Lung (tissue), 12 donors: ENCODE results near the gene P2RY6. TPM values are rescaled to one million over a fixed set of nuclear protein-coding genes. Genes with fewer than 3 reads are reported as not detected.

Experiments
- ATAC-seq: fragments of 200-7000 bp; cut with Tn5 transposase; one replicate; pipeline ENCODE4 v1.9.1; 2020; ENCODE audit warnings: moderate number of reproducible peaks; ENCODE audit not compliant: insufficient read depth, low FRiP score
- DNase-seq, 3 donors: peaks; one replicate each; pipeline ENCODE4 v3.0.0-alpha.2; 2013 to 2017
- H3K27ac ChIP-seq, 2 donors: one replicate each; pipeline ENCODE4 v1.5.1; 2013; ENCODE audit warnings: mild to moderate bottlenecking in 2 of 2, moderate library complexity in 2 of 2, control low read depth in 1 of 2, inconsistent platforms in 1 of 2, low read depth in 1 of 2, low read length in 1 of 2
- H3K27me3 ChIP-seq, 3 donors: one replicate each; pipeline ENCODE4 v1.5.1; 2013; ENCODE audit warnings: low read length in 2 of 3; ENCODE audit not compliant: control insufficient read depth in 3 of 3, insufficient read depth in 3 of 3
- H3K36me3 ChIP-seq, 4 donors: one replicate each; pipeline ENCODE4 v1.5.1; 2013; ENCODE audit warnings: low read length in 4 of 4, mild to moderate bottlenecking in 1 of 4, moderate library complexity in 1 of 4; ENCODE audit not compliant: control insufficient read depth in 4 of 4, insufficient read depth in 4 of 4
- H3K4me1 ChIP-seq, 5 donors: one replicate each; pipeline ENCODE4 v1.5.1; 2013; ENCODE audit warnings: low read length in 5 of 5, mild to moderate bottlenecking in 2 of 5, moderate library complexity in 1 of 5; ENCODE audit not compliant: control insufficient read depth in 5 of 5, insufficient read depth in 5 of 5
- H3K4me3 ChIP-seq: one replicate; pipeline ENCODE4 v1.5.1; 2013; ENCODE audit warnings: mild to moderate bottlenecking, control low read depth, moderate library complexity
- H3K9ac ChIP-seq, 2 donors: one replicate each; pipeline ENCODE4 v1.5.1; 2013; ENCODE audit warnings: low read length in 2 of 2, control low read depth in 1 of 2; ENCODE audit not compliant: insufficient read depth in 1 of 2
- H3K9me3 ChIP-seq, 4 donors: one replicate each; pipeline ENCODE4 v1.5.1; 2013; ENCODE audit warnings: low read length in 3 of 4, mild to moderate bottlenecking in 1 of 4, moderate library complexity in 1 of 4; ENCODE audit not compliant: control insufficient read depth in 4 of 4, insufficient read depth in 3 of 4
- WGBS, 2 donors: extraction: QIAGEN DNeasy Blood & Tissue Kit; methylation state at CpG; one replicate each; pipeline ENCODE4 v1.1.7; 2013; 5-methylcytosine and 5-hydroxymethylcytosine counted together
- polyA plus RNA-seq, 2 donors: library from polyadenylated mRNA; stranded (reverse); fragments of 200-250 nt; gene quantifications; one replicate each; pipeline ENCODE4 v1.2.1, GENCODE V29; 2013
- total RNA-seq, 2 donors: library from RNA; depleted of rRNA in 1 of 2; stranded (reverse); fragments of >200 nt in 1 of 2; gene quantifications; one replicate each; pipeline ENCODE4 v1.2.1, GENCODE V29; 2014 to 2021
- TF ChIP-seq, protein P1 (sequence below): IDR thresholded peaks from 2 replicates; pipeline ENCODE4 v1.5.1; 2012; ENCODE audit warnings: mild to moderate bottlenecking; ENCODE audit errors: control extremely low read depth, extremely low read depth
- donor health status: control.
- donor health status: control.
- donor health status: Bipolar disorder and iron deficiency.
- donor health status: healthy.
- donor health status: DM: yes; HTN: yes; CAD: no.

The P2RY6 gene
- total and polyA plus RNA-seq, 4 donors: 3.0 to 13.0 (median 3.6) TPM

DNA sequence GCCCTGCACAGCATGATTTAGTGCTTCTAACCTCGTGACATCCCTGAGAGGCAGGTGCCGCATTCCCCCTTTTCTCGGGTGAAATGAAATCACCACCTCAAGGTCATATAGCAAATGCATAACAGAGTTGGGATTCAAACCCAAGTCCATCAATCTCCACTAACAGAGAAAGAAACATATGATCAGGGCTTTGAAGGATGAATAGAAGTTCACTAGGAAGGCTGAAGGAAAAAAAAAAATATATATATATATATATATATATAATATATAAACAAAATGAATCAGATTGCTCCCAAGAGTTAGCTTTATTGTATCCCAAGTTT lies 23.8 kb downstream of the P2RY6 start:
- Histone ChIP-seq H3K36me3 (no peaks in the 10 kb centered on the region), H3K27ac (no peak overlapping the region), H3K9me3 (no peaks in the 10 kb centered on the region), H3K4me3 (no peak overlapping the region), H3K27me3 (no peaks in the 10 kb centered on the region), H3K9ac (no peak overlapping the region), H3K4me1 (no peaks in the 10 kb centered on the region)
- WGBS, 2 donors: 90 to 94% methylated on average over 3 of the region's 3 CpGs
- no peak for DNase-seq
- no peak for ATAC-seq
- TF ChIP-seq, protein P1, sequence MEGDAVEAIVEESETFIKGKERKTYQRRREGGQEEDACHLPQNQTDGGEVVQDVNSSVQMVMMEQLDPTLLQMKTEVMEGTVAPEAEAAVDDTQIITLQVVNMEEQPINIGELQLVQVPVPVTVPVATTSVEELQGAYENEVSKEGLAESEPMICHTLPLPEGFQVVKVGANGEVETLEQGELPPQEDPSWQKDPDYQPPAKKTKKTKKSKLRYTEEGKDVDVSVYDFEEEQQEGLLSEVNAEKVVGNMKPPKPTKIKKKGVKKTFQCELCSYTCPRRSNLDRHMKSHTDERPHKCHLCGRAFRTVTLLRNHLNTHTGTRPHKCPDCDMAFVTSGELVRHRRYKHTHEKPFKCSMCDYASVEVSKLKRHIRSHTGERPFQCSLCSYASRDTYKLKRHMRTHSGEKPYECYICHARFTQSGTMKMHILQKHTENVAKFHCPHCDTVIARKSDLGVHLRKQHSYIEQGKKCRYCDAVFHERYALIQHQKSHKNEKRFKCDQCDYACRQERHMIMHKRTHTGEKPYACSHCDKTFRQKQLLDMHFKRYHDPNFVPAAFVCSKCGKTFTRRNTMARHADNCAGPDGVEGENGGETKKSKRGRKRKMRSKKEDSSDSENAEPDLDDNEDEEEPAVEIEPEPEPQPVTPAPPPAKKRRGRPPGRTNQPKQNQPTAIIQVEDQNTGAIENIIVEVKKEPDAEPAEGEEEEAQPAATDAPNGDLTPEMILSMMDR: no peak

DNA sequence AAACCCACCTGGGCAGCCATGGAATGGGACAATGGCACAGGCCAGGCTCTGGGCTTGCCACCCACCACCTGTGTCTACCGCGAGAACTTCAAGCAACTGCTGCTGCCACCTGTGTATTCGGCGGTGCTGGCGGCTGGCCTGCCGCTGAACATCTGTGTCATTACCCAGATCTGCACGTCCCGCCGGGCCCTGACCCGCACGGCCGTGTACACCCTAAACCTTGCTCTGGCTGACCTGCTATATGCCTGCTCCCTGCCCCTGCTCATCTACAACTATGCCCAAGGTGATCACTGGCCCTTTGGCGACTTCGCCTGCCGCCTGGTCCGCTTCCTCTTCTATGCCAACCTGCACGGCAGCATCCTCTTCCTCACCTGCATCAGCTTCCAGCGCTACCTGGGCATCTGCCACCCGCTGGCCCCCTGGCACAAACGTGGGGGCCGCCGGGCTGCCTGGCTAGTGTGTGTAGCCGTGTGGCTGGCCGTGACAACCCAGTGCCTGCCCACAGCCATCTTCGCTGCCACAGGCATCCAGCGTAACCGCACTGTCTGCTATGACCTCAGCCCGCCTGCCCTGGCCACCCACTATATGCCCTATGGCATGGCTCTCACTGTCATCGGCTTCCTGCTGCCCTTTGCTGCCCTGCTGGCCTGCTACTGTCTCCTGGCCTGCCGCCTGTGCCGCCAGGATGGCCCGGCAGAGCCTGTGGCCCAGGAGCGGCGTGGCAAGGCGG lies 24.5 kb downstream of the P2RY6 start:
- TF ChIP-seq, protein P1: no peak
- no peak overlapping the region for H3K9ac ChIP-seq
- no peak for ATAC-seq
- no peaks in the 10 kb centered on the region for H3K9me3 ChIP-seq
- no peaks in the 10 kb centered on the region for H3K27me3 ChIP-seq
- H3K36me3 ChIP-seq: no peaks in the 10 kb centered on the region
- no peak overlapping the region for H3K27ac ChIP-seq
- no peaks in the 10 kb centered on the region for H3K4me1 ChIP-seq
- H3K4me3 ChIP-seq: no peak overlapping the region
- no peak for DNase-seq
- WGBS, 2 donors: 94 to 98% methylated on average over 35 of the region's 35 CpGs

DNA sequence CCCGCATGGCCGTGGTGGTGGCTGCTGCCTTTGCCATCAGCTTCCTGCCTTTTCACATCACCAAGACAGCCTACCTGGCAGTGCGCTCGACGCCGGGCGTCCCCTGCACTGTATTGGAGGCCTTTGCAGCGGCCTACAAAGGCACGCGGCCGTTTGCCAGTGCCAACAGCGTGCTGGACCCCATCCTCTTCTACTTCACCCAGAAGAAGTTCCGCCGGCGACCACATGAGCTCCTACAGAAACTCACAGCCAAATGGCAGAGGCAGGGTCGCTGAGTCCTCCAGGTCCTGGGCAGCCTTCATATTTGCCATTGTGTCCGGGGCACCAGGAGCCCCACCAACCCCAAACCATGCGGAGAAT lies 25.1 kb downstream of the P2RY6 start:
- TF ChIP-seq, protein P1: no peak
- WGBS, 2 donors: 93 to 96% methylated on average over 18 of the region's 18 CpGs
- no peak for ATAC-seq
- no peaks in the 10 kb centered on the region for H3K9me3 ChIP-seq
- H3K36me3 ChIP-seq: no peaks in the 10 kb centered on the region
- H3K27ac ChIP-seq: no peak overlapping the region
- no peaks in the 10 kb centered on the region for H3K27me3 ChIP-seq
- no peak overlapping the region for H3K4me3 ChIP-seq
- no peak overlapping the region for H3K9ac ChIP-seq
- no peak for DNase-seq
- no peaks in the 10 kb centered on the region for H3K4me1 ChIP-seq

DNA sequence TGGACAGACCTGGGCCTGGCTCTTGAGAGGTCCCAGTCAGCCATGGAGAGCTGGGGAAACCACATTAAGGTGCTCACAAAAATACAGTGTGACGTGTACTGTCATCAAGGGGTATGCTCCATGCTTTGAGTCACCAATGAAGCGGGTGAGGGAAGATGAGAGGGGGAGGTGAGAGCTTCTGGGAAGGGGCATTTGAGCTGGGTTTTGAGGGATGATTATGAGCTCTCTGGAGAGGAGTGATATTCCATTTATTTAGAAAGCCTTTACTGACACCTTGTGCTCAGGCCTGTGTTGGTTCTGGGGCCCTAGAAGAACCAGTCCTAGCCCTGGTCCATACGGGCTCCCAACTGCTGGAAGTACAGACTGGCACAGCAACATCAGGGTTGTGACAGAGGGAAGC lies 25.6 kb downstream of the P2RY6 start:
- no peaks in the 10 kb centered on the region for H3K36me3 ChIP-seq
- TF ChIP-seq, protein P1: no peak
- H3K27me3 ChIP-seq: no peaks in the 10 kb centered on the region
- H3K9ac ChIP-seq: no peak overlapping the region
- no peaks in the 10 kb centered on the region for H3K4me1 ChIP-seq
- no peaks in the 10 kb centered on the region for H3K9me3 ChIP-seq
- no peak overlapping the region for H3K4me3 ChIP-seq
- no peak overlapping the region for H3K27ac ChIP-seq
- ATAC-seq (no peak), DNase-seq (no peak)
- 62 to 94% methylated on average over 3 of the region's 3 CpGs for WGBS, 2 donors
